Measurements from ENCODE around the gene UBE2F. TPM values are rescaled to one million over a fixed set of nuclear protein-coding genes. Genes with fewer than 3 reads are reported as not detected.
"Not testable (repeated sequence)": the region's sequence is repeated elsewhere in the genome, so short reads cannot be mapped to it uniquely, and the experiment has no call there.

UBE2F gene
- total RNA-seq, 1 donor: 49.8 TPM

GRCh38 chr2:238046725-238047270, 80.0 kb downstream of the UBE2F start:
- H3K4me3 ChIP-seq (ENCODE audit: low read depth, low read length): no peak overlapping the region
- DNase-seq (ENCODE audit: low read depth): no peak
- TF ChIP-seq CTCF (IDR thresholded peaks at IDR 0.05; ENCODE audit: insufficient read depth, low read length): no peak

- no peak for TF ChIP-seq CTCF (IDR thresholded peaks at IDR 0.05; ENCODE audit: insufficient read depth, low read length)
- DNase-seq (ENCODE audit: low read depth): peak; percentile 16
Measured at GRCh38 chr2:238053191-238053776, 86.5 kb downstream of the UBE2F start.

GRCh38 chr2:238055841-238056240, 89.0 kb downstream of the UBE2F start:
- no peak for TF ChIP-seq CTCF (IDR thresholded peaks at IDR 0.05; ENCODE audit: insufficient read depth, low read length)
- no peak for DNase-seq (ENCODE audit: low read depth)
- H3K4me3 ChIP-seq (ENCODE audit: low read depth, low read length): no peak overlapping the region

More at GRCh38 chr2:238053191-238053776, 86.5 kb downstream of the UBE2F start:
- H3K4me3 ChIP-seq (ENCODE audit: low read depth, low read length): no peak overlapping the region

GRCh38 chr2:238057696-238058575, 91.1 kb downstream of the UBE2F start:
- not testable (repeated sequence) for DNase-seq (ENCODE audit: low read depth); H3K4me3 ChIP-seq (ENCODE audit: low read depth, low read length)

GRCh38 chr2:238059505-238059904, 92.7 kb downstream of the UBE2F start:
- no peak for TF ChIP-seq CTCF (IDR thresholded peaks at IDR 0.05; ENCODE audit: insufficient read depth, low read length)
- H3K4me3 ChIP-seq (ENCODE audit: low read depth, low read length): peak overlapping the region; percentile 68

GRCh38 chr2:238060096-238060541, 93.3 kb downstream of the UBE2F start:
- TF ChIP-seq CTCF (IDR thresholded peaks at IDR 0.05; ENCODE audit: insufficient read depth, low read length): no peak
- DNase-seq (ENCODE audit: low read depth): peak; percentile 30
- H3K4me3 ChIP-seq (ENCODE audit: low read depth, low read length): peak overlapping the region; percentile 68

More at GRCh38 chr2:238059505-238059904, 92.7 kb downstream of the UBE2F start:
- DNase-seq (ENCODE audit: low read depth): peak; percentile 18
